ENCODE data around the gene OR1L6. TPM values are rescaled to one million over a fixed set of nuclear protein-coding genes. Genes with fewer than 3 reads are reported as not detected.

Gene OR1L6, protein sequence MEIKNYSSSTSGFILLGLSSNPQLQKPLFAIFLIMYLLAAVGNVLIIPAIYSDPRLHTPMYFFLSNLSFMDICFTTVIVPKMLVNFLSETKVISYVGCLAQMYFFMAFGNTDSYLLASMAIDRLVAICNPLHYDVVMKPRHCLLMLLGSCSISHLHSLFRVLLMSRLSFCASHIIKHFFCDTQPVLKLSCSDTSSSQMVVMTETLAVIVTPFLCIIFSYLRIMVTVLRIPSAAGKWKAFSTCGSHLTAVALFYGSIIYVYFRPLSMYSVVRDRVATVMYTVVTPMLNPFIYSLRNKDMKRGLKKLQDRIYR
- total RNA-seq = not detected
- not detected for polyA plus RNA-seq
- long read RNA-seq, donor 1 = 0 reads
- long read RNA-seq, donor 2 = 0 reads
- long read RNA-seq, donor 3 = 0 reads

DNA sequence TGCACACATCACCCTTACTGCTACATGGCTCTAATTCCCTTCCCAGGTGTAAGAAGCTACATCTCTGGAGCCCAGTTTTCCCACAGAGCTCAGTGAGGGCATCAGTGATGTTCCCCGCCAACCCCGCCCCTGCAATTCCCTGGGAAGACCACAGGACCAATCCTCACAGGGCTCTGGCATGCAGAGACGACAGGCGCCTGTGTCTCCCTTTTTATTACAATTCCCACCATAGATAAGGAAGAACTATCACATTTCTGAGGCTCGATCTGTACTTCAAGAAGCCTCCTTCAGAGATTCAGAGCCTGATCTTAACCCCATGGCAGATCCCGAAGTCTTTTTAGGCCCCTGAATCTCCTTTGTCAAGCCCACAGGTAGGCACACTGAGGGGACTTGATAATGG, at the start of gene OR1L6:
Gene OR1L6, plus strand, starts transcription at position 301 of the 400 bp plus-strand sequence. CDS start 7,545 bp downstream, outside the sequence.
- Histone ChIP-seq H3K36me3 (no peaks in the 10 kb centered on the region), H3K27ac (no peak within 1 kb of the TSS), H3K4me3 (no peak within 1 kb of the TSS), H3K27me3 (no peaks in the 10 kb centered on the region), H3K9me3 (peaks cover 0 to 48% (median 3%) of the 10 kb centered on the region in 11 donors), H3K4me1 (no peaks in the 10 kb centered on the region)
- 51 to 65% methylated on average over 6 of the region's 6 CpGs for WGBS, 2 donors
- ATAC-seq = no peak
- TF ChIP-seq, protein P1, sequence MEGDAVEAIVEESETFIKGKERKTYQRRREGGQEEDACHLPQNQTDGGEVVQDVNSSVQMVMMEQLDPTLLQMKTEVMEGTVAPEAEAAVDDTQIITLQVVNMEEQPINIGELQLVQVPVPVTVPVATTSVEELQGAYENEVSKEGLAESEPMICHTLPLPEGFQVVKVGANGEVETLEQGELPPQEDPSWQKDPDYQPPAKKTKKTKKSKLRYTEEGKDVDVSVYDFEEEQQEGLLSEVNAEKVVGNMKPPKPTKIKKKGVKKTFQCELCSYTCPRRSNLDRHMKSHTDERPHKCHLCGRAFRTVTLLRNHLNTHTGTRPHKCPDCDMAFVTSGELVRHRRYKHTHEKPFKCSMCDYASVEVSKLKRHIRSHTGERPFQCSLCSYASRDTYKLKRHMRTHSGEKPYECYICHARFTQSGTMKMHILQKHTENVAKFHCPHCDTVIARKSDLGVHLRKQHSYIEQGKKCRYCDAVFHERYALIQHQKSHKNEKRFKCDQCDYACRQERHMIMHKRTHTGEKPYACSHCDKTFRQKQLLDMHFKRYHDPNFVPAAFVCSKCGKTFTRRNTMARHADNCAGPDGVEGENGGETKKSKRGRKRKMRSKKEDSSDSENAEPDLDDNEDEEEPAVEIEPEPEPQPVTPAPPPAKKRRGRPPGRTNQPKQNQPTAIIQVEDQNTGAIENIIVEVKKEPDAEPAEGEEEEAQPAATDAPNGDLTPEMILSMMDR (IDR thresholded peaks at IDR 0.05) = no peak
- DNase-seq = no peak
- intact Hi-C loops (cut with DNase I) = no loop called here

DNA sequence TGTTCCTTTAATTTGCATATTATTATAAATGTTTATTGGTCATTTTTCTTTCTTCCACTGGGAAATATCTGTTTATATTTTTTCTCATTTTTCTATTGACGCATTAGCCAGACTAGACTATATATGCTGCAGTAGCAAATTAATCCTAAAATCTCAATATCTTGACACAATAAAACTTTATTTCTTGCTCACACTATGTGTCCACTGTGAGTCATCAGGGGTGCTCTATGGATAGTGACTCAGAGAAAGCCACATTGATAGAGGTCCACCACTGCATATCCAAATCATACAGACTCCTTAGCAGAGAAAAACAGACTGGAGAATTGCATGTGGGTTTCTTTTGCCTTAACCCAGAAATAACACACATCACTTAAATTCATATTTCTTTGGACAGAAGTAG, 46.4 kb upstream of the OR1L6 start:
- H3K36me3 ChIP-seq = no peaks in the 10 kb centered on the region
- H3K9me3 ChIP-seq = peaks cover 0 to 60% (median 9%) of the 10 kb centered on the region in 11 donors
- 96 to 100% methylated on average over 1 of the region's 1 CpG for WGBS, 2 donors

DNA sequence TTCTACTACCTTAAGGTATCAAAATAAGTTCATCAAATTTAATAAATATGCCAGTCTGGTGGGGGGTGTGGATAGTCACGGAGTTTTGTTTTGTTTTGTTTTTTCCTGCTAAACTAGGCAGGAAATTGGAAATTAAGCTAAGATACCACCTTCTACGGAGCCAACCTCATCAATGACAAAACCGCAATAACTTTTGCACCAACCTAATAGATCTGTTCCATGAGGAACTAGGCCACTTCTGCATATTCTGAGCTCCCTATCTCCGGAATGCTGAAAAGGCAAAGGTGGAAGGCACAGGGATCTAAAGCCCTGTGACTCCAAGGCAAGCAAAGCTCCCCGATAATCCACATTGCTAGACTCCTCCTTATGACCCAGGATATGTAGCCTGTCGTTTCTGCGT, 24.1 kb upstream of the OR1L6 start:
- DNase-seq (no peak), ATAC-seq (no peak)
- WGBS, 2 donors = 83 to 88% methylated on average over 7 of the region's 7 CpGs
- Histone ChIP-seq H3K36me3 (no peaks in the 10 kb centered on the region), H3K4me3 (no peak overlapping the region), H3K27ac (no peak overlapping the region), H3K4me1 (no peaks in the 10 kb centered on the region), H3K27me3 (no peaks in the 10 kb centered on the region), H3K9me3 (peaks cover 0 to 91% (median 7%) of the 10 kb centered on the region in 11 donors)
- intact Hi-C loops (cut with DNase I) = no loop called here
- TF ChIP-seq, protein P1 (IDR thresholded peaks at IDR 0.05) = no peak

More for the DNA sequence above, 46.4 kb upstream of the OR1L6 start:
- Histone ChIP-seq H3K27me3 (no peaks in the 10 kb centered on the region), H3K27ac (no peak overlapping the region), H3K4me1 (no peaks in the 10 kb centered on the region), H3K4me3 (no peak overlapping the region)
- intact Hi-C loops (cut with DNase I) = loop anchor here in 1 of 10 donors (10.0 kb wide), 1 partner anchor 59 kb away; no protein-coding TSS in a partner anchor
- no peak for DNase-seq
- TF ChIP-seq, protein P1 (IDR thresholded peaks at IDR 0.05) = no peak
- ATAC-seq = no peak

DNA sequence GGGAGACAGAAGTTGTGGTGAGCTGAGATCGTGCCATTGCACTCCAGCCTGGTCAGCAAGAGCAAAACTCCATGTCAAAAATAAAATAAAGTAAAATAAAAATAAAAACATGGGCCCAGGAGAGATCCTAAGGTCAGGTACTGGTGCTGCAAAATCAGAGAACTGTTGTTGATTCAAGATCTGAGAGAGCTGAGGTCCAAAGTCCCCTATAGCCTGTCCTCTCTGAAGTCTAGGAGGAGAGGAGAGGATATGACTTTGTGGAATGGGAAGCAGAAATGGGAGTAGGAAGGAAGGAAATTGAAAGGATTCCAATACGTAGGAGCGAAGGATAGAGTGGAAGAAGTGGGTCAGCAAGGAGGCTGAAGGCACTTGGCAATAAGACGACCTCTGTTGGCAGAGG, 22.9 kb upstream of the OR1L6 start:
- intact Hi-C loops (cut with DNase I) = no loop called here
- 67 to 69% methylated on average over 4 of the region's 4 CpGs for WGBS, 2 donors
- Histone ChIP-seq H3K27me3 (no peaks in the 10 kb centered on the region), H3K27ac (no peak overlapping the region), H3K36me3 (no peaks in the 10 kb centered on the region), H3K9me3 (peaks cover 0 to 96% (median 7%) of the 10 kb centered on the region in 11 donors), H3K4me1 (no peaks in the 10 kb centered on the region), H3K4me3 (no peak overlapping the region)
- TF ChIP-seq, protein P1 (IDR thresholded peaks at IDR 0.05) = no peak
- no peak for ATAC-seq
- DNase-seq = no peak
